ENCODE results near the gene MAFG. TPM values are rescaled to one million over a fixed set of nuclear protein-coding genes. Genes with fewer than 3 reads are reported as not detected.
A peak's percentile ranks its signal among the peaks of the same experiment; 100 is the strongest.

MAFG gene
- total and polyA plus RNA-seq, 2 of the 13 experiments (the other 11 are each of a cell fraction or from before 2014, with no cell fraction given), result 14.5 to 20.0 TPM

DNA sequence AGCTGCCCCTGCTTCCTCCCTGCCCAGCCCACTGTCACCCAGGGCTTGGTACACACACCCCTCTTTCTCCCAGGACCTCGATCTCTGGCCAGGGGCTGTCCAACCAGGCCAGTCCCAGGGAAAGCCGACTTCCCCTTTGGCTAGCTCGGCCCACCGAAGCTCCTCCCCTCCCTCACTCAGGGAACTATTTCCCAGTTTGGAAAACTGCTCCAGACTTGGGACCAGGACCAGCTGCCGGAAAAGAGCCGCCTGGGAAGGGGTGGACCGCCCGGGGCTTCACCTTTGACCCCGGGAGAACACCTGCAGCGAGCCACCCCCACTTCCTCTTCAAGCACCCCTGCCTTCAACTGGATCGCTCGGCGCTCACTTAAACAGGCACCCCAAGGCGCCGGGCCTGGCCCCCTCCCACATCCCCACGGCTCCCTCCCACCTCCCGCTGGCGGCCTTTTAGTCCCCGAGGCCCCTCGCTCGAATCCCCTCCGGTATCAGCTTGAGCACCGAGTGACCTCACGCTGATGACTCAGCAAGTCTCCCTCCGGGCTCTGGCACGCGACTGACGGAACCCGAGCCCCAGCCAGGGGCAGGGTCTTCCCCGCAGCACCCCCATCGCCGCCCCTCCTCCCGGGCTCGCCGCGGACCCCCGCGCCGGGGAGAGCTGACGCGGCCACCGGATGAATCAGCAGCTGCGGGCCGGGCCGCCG lies 934 bp downstream of the MAFG start (continued):
- TF ChIP-seq ZNF468 (CRISPR knock-in tag; IDR thresholded peaks at IDR 0.05) (no peak), ZMAT3 (CRISPR knock-in tag; conservative IDR thresholded peaks at IDR 0.05) (0 out of 2 replicates have a peak, but pooled peaks have one; percentile 23), ZNF510 (CRISPR knock-in tag; IDR thresholded peaks at IDR 0.05; ENCODE audit: low read depth) (0 out of 2 replicates have a peak, but pooled peaks have one; percentile 38), RFX1 (IDR thresholded peaks at IDR 0.05) (no peak), MBNL3 (CRISPR knock-in tag; conservative IDR thresholded peaks at IDR 0.05) (no peak), DNMT1 (CRISPR knock-in tag; IDR thresholded peaks at IDR 0.05) (no peak), MTA1 (CRISPR knock-in tag; IDR thresholded peaks at IDR 0.05; ENCODE audit: borderline replicate concordance) (no peak), NKX3-1 (CRISPR knock-in tag; IDR thresholded peaks at IDR 0.05) (no peak), NR2F6 (IDR thresholded peaks at IDR 0.05) (peak; percentile 98), NR2F6 (CRISPR knock-in tag; IDR thresholded peaks at IDR 0.05) (peak; percentile 97), CREB1 (IDR thresholded peaks at IDR 0.05) (peak; percentile 47), CREB1 (CRISPR knock-in tag; IDR thresholded peaks at IDR 0.05) (no peak), ZNF629 (CRISPR knock-in tag; conservative IDR thresholded peaks at IDR 0.05) (no peak), FOSL2 (CRISPR knock-in tag; IDR thresholded peaks at IDR 0.05) (peak; percentile 76), KMT2A (CRISPR knock-in tag; IDR thresholded peaks at IDR 0.05) (peak; percentile 66)
- TF ChIP-seq, protein P1, sequence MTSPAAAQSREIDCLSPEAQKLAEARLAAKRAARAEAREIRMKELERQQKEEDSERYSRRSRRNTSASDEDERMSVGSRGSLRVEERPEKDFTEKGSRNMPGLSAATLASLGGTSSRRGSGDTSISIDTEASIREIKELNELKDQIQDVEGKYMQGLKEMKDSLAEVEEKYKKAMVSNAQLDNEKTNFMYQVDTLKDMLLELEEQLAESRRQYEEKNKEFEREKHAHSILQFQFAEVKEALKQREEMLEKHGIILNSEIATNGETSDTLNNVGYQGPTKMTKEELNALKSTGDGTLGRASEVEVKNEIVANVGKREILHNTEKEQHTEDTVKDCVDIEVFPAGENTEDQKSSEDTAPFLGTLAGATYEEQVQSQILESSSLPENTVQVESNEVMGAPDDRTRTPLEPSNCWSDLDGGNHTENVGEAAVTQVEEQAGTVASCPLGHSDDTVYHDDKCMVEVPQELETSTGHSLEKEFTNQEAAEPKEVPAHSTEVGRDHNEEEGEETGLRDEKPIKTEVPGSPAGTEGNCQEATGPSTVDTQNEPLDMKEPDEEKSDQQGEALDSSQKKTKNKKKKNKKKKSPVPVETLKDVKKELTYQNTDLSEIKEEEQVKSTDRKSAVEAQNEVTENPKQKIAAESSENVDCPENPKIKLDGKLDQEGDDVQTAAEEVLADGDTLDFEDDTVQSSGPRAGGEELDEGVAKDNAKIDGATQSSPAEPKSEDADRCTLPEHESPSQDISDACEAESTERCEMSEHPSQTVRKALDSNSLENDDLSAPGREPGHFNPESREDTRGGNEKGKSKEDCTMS (CRISPR knock-in tag; conservative IDR thresholded peaks at IDR 0.05), result no peak
- TF ChIP-seq, protein P2, sequence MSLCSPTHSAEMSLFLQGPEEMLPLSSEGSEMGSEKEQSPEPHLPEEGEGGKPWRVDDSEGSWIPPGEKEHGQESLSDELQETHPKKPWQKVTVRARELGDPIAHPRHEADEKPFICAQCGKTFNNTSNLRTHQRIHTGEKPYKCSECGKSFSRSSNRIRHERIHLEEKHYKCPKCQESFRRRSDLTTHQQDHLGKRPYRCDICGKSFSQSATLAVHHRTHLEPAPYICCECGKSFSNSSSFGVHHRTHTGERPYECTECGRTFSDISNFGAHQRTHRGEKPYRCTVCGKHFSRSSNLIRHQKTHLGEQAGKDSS (CRISPR knock-in tag; IDR thresholded peaks at IDR 0.05; ENCODE audit: borderline replicate concordance, low read depth), result peak; percentile 44; the same call in 1 of the 2 replicates
- TF ChIP-seq, protein P3, sequence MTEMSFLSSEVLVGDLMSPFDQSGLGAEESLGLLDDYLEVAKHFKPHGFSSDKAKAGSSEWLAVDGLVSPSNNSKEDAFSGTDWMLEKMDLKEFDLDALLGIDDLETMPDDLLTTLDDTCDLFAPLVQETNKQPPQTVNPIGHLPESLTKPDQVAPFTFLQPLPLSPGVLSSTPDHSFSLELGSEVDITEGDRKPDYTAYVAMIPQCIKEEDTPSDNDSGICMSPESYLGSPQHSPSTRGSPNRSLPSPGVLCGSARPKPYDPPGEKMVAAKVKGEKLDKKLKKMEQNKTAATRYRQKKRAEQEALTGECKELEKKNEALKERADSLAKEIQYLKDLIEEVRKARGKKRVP (CRISPR knock-in tag; IDR thresholded peaks at IDR 0.05), result no peak
- TF ChIP-seq, protein P4, sequence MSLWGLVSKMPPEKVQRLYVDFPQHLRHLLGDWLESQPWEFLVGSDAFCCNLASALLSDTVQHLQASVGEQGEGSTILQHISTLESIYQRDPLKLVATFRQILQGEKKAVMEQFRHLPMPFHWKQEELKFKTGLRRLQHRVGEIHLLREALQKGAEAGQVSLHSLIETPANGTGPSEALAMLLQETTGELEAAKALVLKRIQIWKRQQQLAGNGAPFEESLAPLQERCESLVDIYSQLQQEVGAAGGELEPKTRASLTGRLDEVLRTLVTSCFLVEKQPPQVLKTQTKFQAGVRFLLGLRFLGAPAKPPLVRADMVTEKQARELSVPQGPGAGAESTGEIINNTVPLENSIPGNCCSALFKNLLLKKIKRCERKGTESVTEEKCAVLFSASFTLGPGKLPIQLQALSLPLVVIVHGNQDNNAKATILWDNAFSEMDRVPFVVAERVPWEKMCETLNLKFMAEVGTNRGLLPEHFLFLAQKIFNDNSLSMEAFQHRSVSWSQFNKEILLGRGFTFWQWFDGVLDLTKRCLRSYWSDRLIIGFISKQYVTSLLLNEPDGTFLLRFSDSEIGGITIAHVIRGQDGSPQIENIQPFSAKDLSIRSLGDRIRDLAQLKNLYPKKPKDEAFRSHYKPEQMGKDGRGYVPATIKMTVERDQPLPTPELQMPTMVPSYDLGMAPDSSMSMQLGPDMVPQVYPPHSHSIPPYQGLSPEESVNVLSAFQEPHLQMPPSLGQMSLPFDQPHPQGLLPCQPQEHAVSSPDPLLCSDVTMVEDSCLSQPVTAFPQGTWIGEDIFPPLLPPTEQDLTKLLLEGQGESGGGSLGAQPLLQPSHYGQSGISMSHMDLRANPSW (CRISPR knock-in tag; IDR thresholded peaks at IDR 0.05; ENCODE audit: borderline replicate concordance), result no peak
- TF ChIP-seq, protein P5, sequence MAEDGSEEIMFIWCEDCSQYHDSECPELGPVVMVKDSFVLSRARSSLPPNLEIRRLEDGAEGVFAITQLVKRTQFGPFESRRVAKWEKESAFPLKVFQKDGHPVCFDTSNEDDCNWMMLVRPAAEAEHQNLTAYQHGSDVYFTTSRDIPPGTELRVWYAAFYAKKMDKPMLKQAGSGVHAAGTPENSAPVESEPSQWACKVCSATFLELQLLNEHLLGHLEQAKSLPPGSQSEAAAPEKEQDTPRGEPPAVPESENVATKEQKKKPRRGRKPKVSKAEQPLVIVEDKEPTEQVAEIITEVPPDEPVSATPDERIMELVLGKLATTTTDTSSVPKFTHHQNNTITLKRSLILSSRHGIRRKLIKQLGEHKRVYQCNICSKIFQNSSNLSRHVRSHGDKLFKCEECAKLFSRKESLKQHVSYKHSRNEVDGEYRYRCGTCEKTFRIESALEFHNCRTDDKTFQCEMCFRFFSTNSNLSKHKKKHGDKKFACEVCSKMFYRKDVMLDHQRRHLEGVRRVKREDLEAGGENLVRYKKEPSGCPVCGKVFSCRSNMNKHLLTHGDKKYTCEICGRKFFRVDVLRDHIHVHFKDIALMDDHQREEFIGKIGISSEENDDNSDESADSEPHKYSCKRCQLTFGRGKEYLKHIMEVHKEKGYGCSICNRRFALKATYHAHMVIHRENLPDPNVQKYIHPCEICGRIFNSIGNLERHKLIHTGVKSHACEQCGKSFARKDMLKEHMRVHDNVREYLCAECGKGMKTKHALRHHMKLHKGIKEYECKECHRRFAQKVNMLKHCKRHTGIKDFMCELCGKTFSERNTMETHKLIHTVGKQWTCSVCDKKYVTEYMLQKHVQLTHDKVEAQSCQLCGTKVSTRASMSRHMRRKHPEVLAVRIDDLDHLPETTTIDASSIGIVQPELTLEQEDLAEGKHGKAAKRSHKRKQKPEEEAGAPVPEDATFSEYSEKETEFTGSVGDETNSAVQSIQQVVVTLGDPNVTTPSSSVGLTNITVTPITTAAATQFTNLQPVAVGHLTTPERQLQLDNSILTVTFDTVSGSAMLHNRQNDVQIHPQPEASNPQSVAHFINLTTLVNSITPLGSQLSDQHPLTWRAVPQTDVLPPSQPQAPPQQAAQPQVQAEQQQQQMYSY (CRISPR knock-in tag; IDR thresholded peaks at IDR 0.05), result no peak

Measured in HepG2 (cell line).